ENCODE data around the gene CRBN.

Gene CRBN

GRCh38 chr3:3110299-3110630 is 69.2 kb downstream of the CRBN start, which contains the start of gene IL5RA:
TSS of gene IL5RA (minus strand) at chr3:3110374. CDS start at chr3:3104984, 5,390 bp downstream.
- no peak for DNase-seq (ENCODE audit: low read depth)

DNA sequence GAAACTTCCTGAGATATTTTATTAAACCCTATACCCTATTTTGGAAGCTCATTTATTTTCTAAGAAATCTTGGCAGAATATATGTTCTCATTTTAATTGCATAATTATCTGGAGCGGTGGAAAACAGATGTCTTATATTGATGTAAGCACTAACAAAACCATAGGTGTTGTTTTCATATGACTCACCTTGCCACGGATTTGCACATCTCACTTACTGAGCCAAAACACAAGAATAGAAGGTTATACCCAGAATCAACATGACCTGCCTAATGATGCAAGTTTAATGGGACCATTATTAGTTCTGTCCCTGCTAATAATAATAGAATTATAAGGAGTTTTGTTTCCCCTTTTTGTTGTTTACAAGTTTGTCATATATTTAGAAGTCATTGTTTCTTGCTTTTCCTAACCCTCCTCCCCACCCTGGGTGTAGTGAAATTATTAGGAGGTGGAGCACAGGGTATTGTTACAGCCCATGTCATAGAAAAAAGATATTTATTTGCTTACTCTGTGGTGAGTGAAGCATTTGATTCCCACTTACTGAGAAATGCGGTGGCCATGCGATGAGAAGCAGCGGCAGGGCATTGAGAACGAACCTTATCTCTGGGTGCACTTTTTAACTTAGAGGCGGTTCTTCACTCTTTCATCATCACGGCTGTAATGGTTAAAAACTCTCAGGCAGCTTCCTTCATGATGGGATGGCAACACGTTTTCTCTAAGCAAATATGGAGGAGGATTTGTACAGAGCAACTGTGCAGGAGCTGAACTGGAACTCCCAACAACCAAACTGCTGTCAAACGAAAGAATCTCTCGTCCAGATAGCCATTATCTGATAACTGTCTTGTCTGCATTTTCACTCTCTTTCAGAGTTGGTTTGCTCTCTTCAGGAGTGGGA is 69.8 kb downstream of the CRBN start:
- DNase-seq (ENCODE audit: low read depth), result no peak

DNA sequence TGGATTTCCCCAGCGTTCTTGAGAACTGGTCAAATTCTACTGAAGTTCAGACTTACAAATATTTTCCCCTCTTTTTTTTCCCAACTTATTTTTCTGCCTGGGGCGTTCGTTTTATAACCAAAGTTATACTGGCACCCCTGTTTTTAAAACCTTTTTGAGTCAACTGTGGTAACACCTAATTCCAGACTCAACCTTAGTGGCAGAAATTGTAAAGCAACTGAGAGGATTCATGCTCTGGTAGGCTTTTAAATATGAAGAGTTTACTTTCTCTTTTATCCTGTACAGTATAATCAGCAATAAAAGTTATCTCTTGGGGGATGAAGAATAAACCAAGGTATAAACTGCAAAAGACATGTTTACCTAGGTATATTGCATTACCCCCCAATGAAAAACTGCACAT is 71.6 kb downstream of the CRBN start:
- no peak for DNase-seq (ENCODE audit: low read depth)

DNA sequence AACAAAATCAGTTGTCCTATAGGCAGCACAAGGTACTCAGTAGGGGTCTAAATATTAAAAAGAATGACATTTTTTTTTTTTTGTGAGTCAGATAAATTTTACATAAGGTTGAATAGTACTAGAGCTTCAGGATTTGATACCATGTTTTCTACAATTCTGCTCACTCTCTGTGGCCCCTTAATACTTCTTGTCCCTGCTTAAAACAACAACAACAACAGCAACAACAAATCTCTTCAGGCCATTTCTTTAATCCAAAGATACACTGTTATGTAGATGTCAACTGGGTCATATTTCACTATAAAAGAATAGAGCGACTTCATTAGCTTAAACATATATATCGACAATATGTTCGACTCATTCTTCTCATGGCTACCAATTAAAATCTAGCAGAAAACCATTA is 72.3 kb downstream of the CRBN start:
- DNase-seq (ENCODE audit: low read depth), result no peak

GRCh38 chr3:3105815-3106214 is 73.7 kb downstream of the CRBN start:
- DNase-seq (ENCODE audit: low read depth), result no peak

DNA sequence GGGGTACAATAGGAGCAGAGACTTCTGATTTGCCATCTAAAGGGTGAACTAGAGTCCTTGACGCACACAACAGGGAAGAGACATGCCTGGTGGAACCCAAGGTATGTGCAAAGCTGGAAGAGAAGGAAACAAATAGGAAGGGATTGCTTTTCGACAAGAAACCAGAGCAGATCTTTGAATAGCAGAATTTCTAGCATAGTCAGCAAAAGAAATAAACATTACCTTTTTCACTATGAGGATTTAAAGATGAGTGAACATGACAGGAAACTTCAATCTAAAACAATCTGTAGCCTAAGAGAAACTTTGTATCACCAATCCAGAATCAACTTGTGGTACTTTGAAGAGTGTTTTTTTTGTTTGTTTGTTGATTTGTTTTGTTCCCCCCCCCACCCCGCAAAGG is 74.2 kb downstream of the CRBN start:
- no peak for DNase-seq (ENCODE audit: low read depth)

- no peak for DNase-seq (ENCODE audit: low read depth)
Measured at GRCh38 chr3:3102751-3103150, 76.7 kb downstream of the CRBN start.

GRCh38 chr3:3101660-3102458 is 77.6 kb downstream of the CRBN start:
- DNase-seq (ENCODE audit: low read depth), result no peak
